H1 (cell line): ENCODE data around the gene MATN4.

Experiments
- FOSL1 ChIP-seq: IDR thresholded peaks from 2 replicates; pipeline ENCODE4 v1.6.1; 2011; ENCODE audit warnings: mild to moderate bottlenecking, low read depth, low read length, moderate library complexity; ENCODE audit not compliant: insufficient read depth
- POLR2AphosphoS5 ChIP-seq: IDR thresholded peaks from 2 replicates; pipeline ENCODE4 v1.6.1; 2011; ENCODE audit warnings: low read depth, low read length
- RNF2 ChIP-seq: fragments of 200-900, 300-1000 bp; sonication (generic); IDR thresholded peaks from 2 replicates; pipeline ENCODE4 v1.7.1; 2016; ENCODE audit warnings: borderline replicate concordance, low read depth, mild to moderate bottlenecking, antibody characterized with exemption, low read length; ENCODE audit not compliant: poor library complexity, severe bottlenecking; ENCODE audit errors: missing control alignments
- YY1 ChIP-seq: IDR thresholded peaks from 2 replicates; pipeline ENCODE4 v1.6.1; 2011; ENCODE audit warnings: low read depth, mild to moderate bottlenecking, low read length
- TF ChIP-seq, protein P1 (sequence below): IDR thresholded peaks from 2 replicates; pipeline ENCODE4 v1.6.1; 2011; ENCODE audit warnings: low read depth, mild to moderate bottlenecking, low read length; ENCODE audit not compliant: insufficient read depth

DNA sequence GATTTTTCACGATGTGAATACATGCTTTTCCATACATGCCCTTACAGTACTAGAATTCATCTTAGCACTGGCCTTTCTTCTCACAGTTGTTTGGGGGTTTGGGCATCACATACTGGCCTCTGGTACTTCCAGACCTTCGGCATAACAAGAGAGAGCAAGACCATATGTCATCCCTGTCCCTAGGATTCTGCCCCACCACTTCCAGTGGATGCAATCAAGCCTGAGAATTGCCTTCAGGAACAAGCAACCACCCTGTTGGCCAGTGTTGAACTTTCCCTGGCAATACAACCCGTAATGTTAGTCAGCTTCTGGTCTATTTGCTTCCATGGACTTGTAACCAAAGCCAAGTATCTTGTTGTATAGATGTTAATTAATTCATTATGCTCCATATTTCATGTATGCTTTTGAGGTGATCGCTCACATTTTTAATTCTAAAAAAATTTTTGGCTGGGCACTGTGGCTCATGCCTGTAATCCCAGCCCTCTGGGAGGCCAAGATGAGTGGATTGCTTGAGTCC, 38.3 kb downstream of the MATN4 start:
- TF ChIP-seq, protein P1, sequence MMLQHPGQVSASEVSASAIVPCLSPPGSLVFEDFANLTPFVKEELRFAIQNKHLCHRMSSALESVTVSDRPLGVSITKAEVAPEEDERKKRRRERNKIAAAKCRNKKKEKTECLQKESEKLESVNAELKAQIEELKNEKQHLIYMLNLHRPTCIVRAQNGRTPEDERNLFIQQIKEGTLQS = no peak
- TF ChIP-seq FOSL1 (no peak), YY1 (no peak), POLR2AphosphoS5 (no peak), RNF2 (no peak)
